ENCODE results near the gene PPP1R15B.

DNA sequence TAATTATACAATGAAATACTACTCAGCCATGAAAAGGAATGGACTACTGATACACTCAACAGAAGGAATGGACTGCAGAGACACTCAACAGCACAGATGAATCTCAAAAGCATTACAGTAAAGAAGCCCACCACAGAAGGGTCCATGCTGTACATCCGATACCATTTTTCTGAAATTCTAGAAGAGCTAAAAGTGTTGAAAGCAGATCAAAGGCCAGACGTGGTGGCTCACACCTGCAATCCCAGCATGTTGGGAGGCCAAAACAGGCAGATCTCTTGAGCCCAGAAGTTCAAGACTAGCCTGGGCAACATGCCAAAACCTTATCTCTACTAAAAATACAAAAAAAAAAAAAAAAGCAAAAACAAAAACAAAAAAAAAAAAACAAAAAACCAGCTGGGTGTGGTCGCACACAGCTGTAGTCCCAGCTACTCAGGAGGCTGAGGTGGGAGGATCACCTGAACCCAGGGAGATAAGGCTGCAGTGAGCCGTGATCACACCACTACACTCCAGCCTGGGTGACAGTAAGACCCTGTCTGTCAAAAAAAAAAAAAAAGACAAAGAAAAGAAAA is 15.5 kb downstream of the PPP1R15B start:
- TF ChIP-seq, protein P1, sequence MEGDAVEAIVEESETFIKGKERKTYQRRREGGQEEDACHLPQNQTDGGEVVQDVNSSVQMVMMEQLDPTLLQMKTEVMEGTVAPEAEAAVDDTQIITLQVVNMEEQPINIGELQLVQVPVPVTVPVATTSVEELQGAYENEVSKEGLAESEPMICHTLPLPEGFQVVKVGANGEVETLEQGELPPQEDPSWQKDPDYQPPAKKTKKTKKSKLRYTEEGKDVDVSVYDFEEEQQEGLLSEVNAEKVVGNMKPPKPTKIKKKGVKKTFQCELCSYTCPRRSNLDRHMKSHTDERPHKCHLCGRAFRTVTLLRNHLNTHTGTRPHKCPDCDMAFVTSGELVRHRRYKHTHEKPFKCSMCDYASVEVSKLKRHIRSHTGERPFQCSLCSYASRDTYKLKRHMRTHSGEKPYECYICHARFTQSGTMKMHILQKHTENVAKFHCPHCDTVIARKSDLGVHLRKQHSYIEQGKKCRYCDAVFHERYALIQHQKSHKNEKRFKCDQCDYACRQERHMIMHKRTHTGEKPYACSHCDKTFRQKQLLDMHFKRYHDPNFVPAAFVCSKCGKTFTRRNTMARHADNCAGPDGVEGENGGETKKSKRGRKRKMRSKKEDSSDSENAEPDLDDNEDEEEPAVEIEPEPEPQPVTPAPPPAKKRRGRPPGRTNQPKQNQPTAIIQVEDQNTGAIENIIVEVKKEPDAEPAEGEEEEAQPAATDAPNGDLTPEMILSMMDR (IDR thresholded peaks at IDR 0.05; ENCODE audit: insufficient read depth, low read length, poor library complexity, severe bottlenecking), result no peak
- no peak for TF ChIP-seq EZH2phosphoT487 (conservative IDR thresholded peaks at IDR 0.05; ENCODE audit: low read length)

Measured in SU-DHL-6 (cell line).